Keratinocyte (primary cell): Measurements from ENCODE around the gene PDK2. TPM values are rescaled to one million over a fixed set of nuclear protein-coding genes. Genes with fewer than 3 reads are reported as not detected.
A peak's percentile ranks its signal among the peaks of the same experiment; 100 is the strongest.

Experiments
- DNase-seq: peaks from one replicate; pipeline ENCODE4 v3.0.0-alpha.2; 2011; ENCODE audit warnings: low read depth, missing footprints, low spot score
- FAIRE-seq: peaks from 2 replicates; lab custom pipeline; 2011; peaks lifted over from hg19 to GRCh38; lab: Jason Lieb, UNC
- H2AFZ ChIP-seq: 2 replicates; pipeline ENCODE4 v1.6.0; 2012; ENCODE audit warnings: low read length, control low read depth, inconsistent platforms; ENCODE audit not compliant: control insufficient read depth
- H3K27ac ChIP-seq: 2 replicates; pipeline ENCODE4 v1.5.1; 2011; ENCODE audit warnings: low read length; ENCODE audit not compliant: control insufficient read depth, insufficient read depth
- H3K27me3 ChIP-seq: 3 replicates; pipeline ENCODE4 v1.6.0; 2011; ENCODE audit warnings: low read length; ENCODE audit not compliant: control insufficient read depth, insufficient read depth; ENCODE audit errors: extremely low read depth
- H3K36me3 ChIP-seq, 2 experiments: 2 replicates in 1 of 2; 3 replicates in 1 of 2; pipeline ENCODE4 v1.5.1; 2011; ENCODE audit warnings: low read length in 2 of 2, mild to moderate bottlenecking in 1 of 2; ENCODE audit not compliant: control insufficient read depth in 2 of 2, insufficient read depth in 2 of 2; ENCODE audit errors: extremely low read depth in 1 of 2
- H3K4me1 ChIP-seq: 3 replicates; pipeline ENCODE4 v1.5.1; 2011; ENCODE audit warnings: low read length; ENCODE audit not compliant: control insufficient read depth, insufficient read depth; ENCODE audit errors: extremely low read depth
- H3K4me2 ChIP-seq: 3 replicates; pipeline ENCODE4 v1.6.0; 2011; ENCODE audit warnings: low read depth, low read length; ENCODE audit not compliant: control insufficient read depth, insufficient read depth; ENCODE audit errors: extremely low read depth
- H3K4me3 ChIP-seq, 3 experiments: fragments of 200-600 bp in 1 of 3; sonication (generic) in 1 of 3; 2 replicates in 2 of 3; 3 replicates in 1 of 3; pipeline ENCODE4 v1.5.1; 2011 to 2016; ENCODE audit warnings: low read length in 3 of 3, mild to moderate bottlenecking in 3 of 3, control low read depth in 2 of 3, inconsistent platforms in 1 of 3, low read depth in 1 of 3, mixed read lengths in 1 of 3, mixed run types in 1 of 3, moderate library complexity in 1 of 3; ENCODE audit not compliant: control insufficient read depth in 2 of 3, insufficient read depth in 2 of 3; ENCODE audit errors: extremely low read depth in 1 of 3
- H3K79me2 ChIP-seq: 2 replicates; pipeline ENCODE4 v1.6.0; 2012; ENCODE audit warnings: low read length; ENCODE audit not compliant: control insufficient read depth, insufficient read depth
- H3K9ac ChIP-seq: 3 replicates; pipeline ENCODE4 v1.6.0; 2011; ENCODE audit warnings: low read length; ENCODE audit not compliant: control insufficient read depth, insufficient read depth; ENCODE audit errors: extremely low read depth
- H3K9me1 ChIP-seq: 3 replicates; pipeline ENCODE4 v1.6.0; 2011; ENCODE audit warnings: low read length; ENCODE audit not compliant: control insufficient read depth, insufficient read depth; ENCODE audit errors: extremely low read depth
- H3K9me3 ChIP-seq: 2 replicates; pipeline ENCODE4 v1.5.1; 2012; ENCODE audit warnings: low read depth, low read length; ENCODE audit not compliant: control insufficient read depth
- H4K20me1 ChIP-seq: 3 replicates; pipeline ENCODE4 v1.6.0; 2011; ENCODE audit warnings: low read length; ENCODE audit not compliant: control insufficient read depth, insufficient read depth; ENCODE audit errors: extremely low read depth
- CTCF ChIP-seq, 3 experiments: IDR thresholded peaks in 1 of 3; conservative IDR thresholded peaks in 1 of 3; optimal IDR thresholded peaks in 1 of 3; 2 replicates in 2 of 3; 3 replicates in 1 of 3; pipeline versions ENCODE3 to v1.5.1; 2011; ENCODE audit warnings: low read length in 3 of 3, mild to moderate bottlenecking in 3 of 3, moderate library complexity in 2 of 3, control low read depth in 1 of 3, inconsistent platforms in 1 of 3; ENCODE audit not compliant: insufficient read depth in 2 of 3; ENCODE audit errors: extremely low read depth in 1 of 3
- EZH2 ChIP-seq: IDR thresholded peaks from one replicate; pipeline ENCODE4 v1.6.1; 2012; ENCODE audit warnings: inconsistent platforms, mild to moderate bottlenecking, low read length, moderate library complexity
- dilution Hi-C: fragments of 300-500 bp; cut with MboI; formaldehyde crosslinking; loops from one replicate; pipeline ENCODE4 v1.7.0; 2020; ENCODE audit warnings: low sequenced_read_pairs; ENCODE audit not compliant: extremely low pct_ligation_motif_present
- polyA plus RNA-seq, 5 experiments: library from polyadenylated mRNA; depleted of rRNA in 3 of 5; stranded (reverse) in 3 of 5; stranded (forward) in 1 of 5; unstranded in 1 of 5; fragments of >200 nt; gene quantifications; 1 replicate in 1 of 5; 2 replicates in 3 of 5; 3 replicates in 1 of 5; pipeline versions ENCODE4 v1.2.1 to v1.2.3, GENCODE V29; 2011 to 2012; ENCODE audit warnings: missing spikeins in 2 of 5, low read depth in 1 of 5, low replicate concordance in 1 of 5

Gene PDK2
- polyA plus RNA-seq, 1 donor (not counting 4 experiments of a cell fraction or from before 2014, with no cell fraction given), result 7.5 TPM

- Histone ChIP-seq H3K27ac (peak overlapping the region; percentile 86), H3K4me1 (peaks cover 71% of the 10 kb centered on the region), H3K4me2 (peak overlapping the region; percentile 37), H3K9me3 (no peaks in the 10 kb centered on the region), H3K9me1 (peaks cover 2% of the 10 kb centered on the region), H3K9ac (peak overlapping the region; percentile 62), H3K27me3 (no peaks in the 10 kb centered on the region), H3K4me3 (no peak overlapping the region), H4K20me1 (no peaks in the 10 kb centered on the region), H3K79me2 (no peaks in the 10 kb centered on the region), H2AFZ (no peak overlapping the region), H3K36me3 (no peaks in the 10 kb centered on the region)
- TF ChIP-seq EZH2, result no peak
- TF ChIP-seq CTCF (optimal IDR thresholded peaks at IDR 0.05 in 1 of 3, IDR thresholded peaks at IDR 0.05 in 1 of 3, conservative IDR thresholded peaks at IDR 0.05 in 1 of 3; ENCODE audit: extremely low read depth in 1 of 3, insufficient read depth in 2 of 3, low read length in 3 of 3), result no peak
- FAIRE-seq (no peak), DNase-seq (no peak)
- dilution Hi-C loops, result no loop called here
Observed at GRCh38 chr17:50046667-50047066, 48.5 kb upstream of the PDK2 start.

- Histone ChIP-seq H4K20me1 (no peaks in the 10 kb centered on the region), H3K4me2 (peak overlapping the region; percentile 37), H3K4me1 (peaks cover 76% of the 10 kb centered on the region), H3K9me1 (peaks cover 2% of the 10 kb centered on the region), H3K9ac (peak overlapping the region; percentile 62), H3K79me2 (no peaks in the 10 kb centered on the region), H2AFZ (no peak overlapping the region), H3K9me3 (no peaks in the 10 kb centered on the region), H3K27me3 (no peaks in the 10 kb centered on the region), H3K27ac (peak overlapping the region; percentile 86), H3K4me3 (peak overlapping the region in 1 of 3 experiments; percentile 36), H3K36me3 (no peaks in the 10 kb centered on the region)
- no peak for FAIRE-seq
- dilution Hi-C loops, result no loop called here
- DNase-seq, result no peak
- TF ChIP-seq CTCF (optimal IDR thresholded peaks at IDR 0.05 in 1 of 3, IDR thresholded peaks at IDR 0.05 in 1 of 3, conservative IDR thresholded peaks at IDR 0.05 in 1 of 3; ENCODE audit: extremely low read depth in 1 of 3, insufficient read depth in 2 of 3, low read length in 3 of 3) (no peak), EZH2 (no peak)
Observed at GRCh38 chr17:50047083-50047482, 48.1 kb upstream of the PDK2 start.
